B cell (primary cell): ENCODE data around the gene MMP21. TPM values are rescaled to one million over a fixed set of nuclear protein-coding genes. Genes with fewer than 3 reads are reported as not detected.

ENCODE experiments used
- ATAC-seq: fragments of 200-7000 bp; cut with Tn5 transposase; one replicate; pipeline ENCODE4 v1.10.0; 2021; ENCODE audit warnings: low read depth, mild to moderate bottlenecking, moderate number of reproducible peaks, moderate library complexity
- CTCF ChIA-PET: fragments of 350-600 bp; sonication (Branson Sonifier 250); formaldehyde crosslinking; loops from one replicate; lab custom pipeline; 2021; ENCODE audit warnings: antibody characterized with exemption, inconsistent platforms; lab: Charles Lee
- POLR2A ChIA-PET: fragments of 350-600 bp; sonication (Branson Sonifier 250); formaldehyde crosslinking; loops from one replicate; lab custom pipeline; 2021; ENCODE audit warnings: antibody characterized with exemption; lab: Charles Lee
- DNase-seq: peaks from one replicate; pipeline ENCODE4 v3.0.0; 2013
- H2AFZ ChIP-seq: 2 replicates; pipeline ENCODE4 v1.6.1; 2012; ENCODE audit warnings: mild to moderate bottlenecking, low read depth, low read length; ENCODE audit not compliant: insufficient read depth, poor library complexity, severe bottlenecking
- H3K27ac ChIP-seq, 2 donors: 1 replicate in 1 of 2; 2 replicates in 1 of 2; pipeline ENCODE4 v1.5.1; 2012 to 2013; ENCODE audit warnings: low read length in 2 of 2, mild to moderate bottlenecking in 2 of 2, moderate library complexity in 1 of 2
- H3K27me3 ChIP-seq, 4 experiments: fragments of 200-600 bp in 1 of 4; sonication (generic) in 1 of 4; replicated peaks in 1 of 4; 1 replicate in 2 of 4; 2 replicates in 2 of 4; pipeline versions ENCODE4 v1.6.1 to v1.7.0; 2013 to 2016; ENCODE audit warnings: low read length in 3 of 4, mild to moderate bottlenecking in 2 of 4, mixed read lengths in 1 of 4, moderate library complexity in 1 of 4; ENCODE audit not compliant: insufficient read depth in 4 of 4, control insufficient read depth in 3 of 4; ENCODE audit errors: control extremely low read depth in 1 of 4
- H3K36me3 ChIP-seq, 2 experiments: replicated peaks in 1 of 2; 1 replicate in 1 of 2; 2 replicates in 1 of 2; pipeline versions ENCODE4 v1.6.1 to v1.7.1; 2013; ENCODE audit warnings: low read length in 1 of 2; ENCODE audit not compliant: insufficient read depth in 2 of 2, control insufficient read depth in 1 of 2; ENCODE audit errors: control extremely low read depth in 1 of 2, extremely low read depth in 1 of 2
- H3K4me1 ChIP-seq, 2 donors: fragments of 200-600 bp in 1 of 2; sonication (generic) in 1 of 2; 1 replicate in 1 of 2; 2 replicates in 1 of 2; pipeline versions ENCODE4 v1.5.1 to v1.6.1; 2013 to 2017; ENCODE audit warnings: low read length in 2 of 2; ENCODE audit not compliant: control insufficient read depth in 2 of 2, insufficient read depth in 2 of 2
- H3K4me2 ChIP-seq: replicated peaks from 2 replicates; pipeline ENCODE3; 2012; ENCODE audit warnings: mild to moderate bottlenecking, low read depth, low read length; ENCODE audit not compliant: poor library complexity, severe bottlenecking
- H3K4me3 ChIP-seq, 5 experiments: fragments of 200-600 bp in 1 of 5; sonication (generic) in 1 of 5; 1 replicate in 3 of 5; 2 replicates in 2 of 5; pipeline versions ENCODE4 v1.5.1 to v1.7.0; 2011 to 2016; ENCODE audit warnings: low read length in 4 of 5, mild to moderate bottlenecking in 4 of 5, low read depth in 2 of 5, control low read depth in 1 of 5, moderate library complexity in 1 of 5; ENCODE audit not compliant: insufficient read depth in 1 of 5; ENCODE audit errors: control extremely low read depth in 1 of 5, extremely low read depth in 1 of 5
- H3K79me2 ChIP-seq: fragments of 200-600 bp; sonication (generic); one replicate; pipeline ENCODE4 v1.6.0; 2016; ENCODE audit warnings: low read length; ENCODE audit not compliant: control insufficient read depth, insufficient read depth
- H3K9ac ChIP-seq: fragments of 200-600 bp; sonication (generic); 2 replicates; pipeline ENCODE4 v1.6.1; 2017; ENCODE audit warnings: mild to moderate bottlenecking, low read length, moderate library complexity
- H3K9me3 ChIP-seq, 3 donors: one replicate each; pipeline versions ENCODE4 v1.6.1 to v1.7.1; 2013; ENCODE audit warnings: low read length in 2 of 3; ENCODE audit not compliant: control insufficient read depth in 2 of 3, insufficient read depth in 1 of 3; ENCODE audit errors: control extremely low read depth in 1 of 3
- H4K20me1 ChIP-seq: 2 replicates; pipeline ENCODE4 v1.6.0; 2012; ENCODE audit warnings: mild to moderate bottlenecking, low read length; ENCODE audit not compliant: insufficient read depth, control insufficient read depth, poor library complexity, severe bottlenecking
- H3K27ac Mint-ChIP-seq: one replicate; pipeline ENCODE4 v1.8.0; 2021; ENCODE audit warnings: mixed read lengths
- H3K27me3 Mint-ChIP-seq: one replicate; pipeline ENCODE4 v1.8.0; 2021; ENCODE audit warnings: mixed read lengths
- H3K4me1 Mint-ChIP-seq: one replicate; pipeline ENCODE4 v1.8.0; 2021; ENCODE audit warnings: mixed read lengths
- H3K4me3 Mint-ChIP-seq: one replicate; pipeline ENCODE4 v1.8.0; 2021; ENCODE audit warnings: mixed read lengths
- H3K9me3 Mint-ChIP-seq: one replicate; pipeline ENCODE4 v1.8.0; 2022; ENCODE audit warnings: mixed read lengths; ENCODE audit not compliant: insufficient read depth
- CTCF ChIP-seq: fragments of 200-600 bp; IDR thresholded peaks from one replicate; pipeline ENCODE4 v1.8.0; 2022; ENCODE audit warnings: antibody characterized with exemption, mild to moderate bottlenecking
- EZH2 ChIP-seq: IDR thresholded peaks from 2 replicates; pipeline ENCODE4 v1.6.1; 2012; ENCODE audit warnings: borderline replicate concordance, low read depth, mild to moderate bottlenecking, moderate library complexity, low read length; ENCODE audit not compliant: insufficient read depth, poor library complexity, severe bottlenecking
- WGBS: methylation state at CpG from one replicate; pipeline ENCODE4 v1.1.5; 2013; ENCODE audit warnings: missing lambda C conversion rate; ENCODE audit not compliant: insufficient coverage; 5-methylcytosine and 5-hydroxymethylcytosine counted together
- intact Hi-C: fragments of 100-400 bp; cut with micrococcal nuclease; formaldehyde crosslinking; loops from one replicate; pipeline ENCODE4 v1.10.0; 2022
- polyA plus RNA-seq: library from polyadenylated mRNA; depleted of rRNA; stranded (reverse); fragments of >200 nt; gene quantifications from 2 replicates; pipeline ENCODE4 v1.2.3, GENCODE V29; 2012
- total RNA-seq, 2 donors: library from RNA; stranded (reverse); fragments of 120-200 nt in 1 of 2; gene quantifications; 1 replicate in 1 of 2; 2 replicates in 1 of 2; pipeline versions ENCODE4 v1.2.3 to v1.2.4, GENCODE V29; 2013 to 2022

MMP21 gene
- total and polyA plus RNA-seq, 2 donors (not counting 1 experiment from before 2014, with no cell fraction given) = 0.15 to 0.18 TPM

GRCh38 chr10:125761961-125762360 is 13.7 kb downstream of the MMP21 start:
- Histone ChIP-seq H3K27me3 (no peaks in the 10 kb centered on the region), H3K27ac (no peak overlapping the region), H3K4me3 (no peak overlapping the region), H2AFZ (no peak overlapping the region), H4K20me1 (no peaks in the 10 kb centered on the region), H3K4me2 (no peak overlapping the region), H3K79me2 (no peaks in the 10 kb centered on the region), H3K9me3 (no peaks in the 10 kb centered on the region), H3K36me3 (peaks cover 16 to 74% of the 10 kb centered on the region in 2 experiments), H3K4me1 (no peaks in the 10 kb centered on the region), H3K9ac (no peak overlapping the region)
- intact Hi-C loops = no loop called here
- TF ChIP-seq EZH2 (no peak), CTCF (no peak)
- 82% methylated on average over 1 of the region's 1 CpG for WGBS
- Mint-ChIP-seq H3K4me1 (no peaks in the 10 kb centered on the region), H3K27me3 (no peaks in the 10 kb centered on the region), H3K4me3 (no peak overlapping the region), H3K27ac (no peak overlapping the region), H3K9me3 (no peaks in the 10 kb centered on the region)
- DNase-seq (no peak), ATAC-seq (no peak)
- POLR2A ChIA-PET = no interaction called here
- CTCF ChIA-PET = no interaction called here

- H3K9ac ChIP-seq = no peak overlapping the region
- no peak for ATAC-seq
- Mint-ChIP-seq H3K4me3 (no peak overlapping the region), H3K27ac (no peak overlapping the region), H3K4me1 (no peaks in the 10 kb centered on the region), H3K9me3 (no peaks in the 10 kb centered on the region), H3K27me3 (no peaks in the 10 kb centered on the region)
- no peaks in the 10 kb centered on the region for H3K79me2 ChIP-seq
- POLR2A ChIA-PET = no interaction called here
- CTCF ChIA-PET = no interaction called here
- DNase-seq = no peak
- no peaks in the 10 kb centered on the region for H4K20me1 ChIP-seq
- no peak overlapping the region for H3K27ac ChIP-seq
- TF ChIP-seq CTCF = no peak
- no peak for TF ChIP-seq EZH2
- no peak overlapping the region for H2AFZ ChIP-seq
- no peaks in the 10 kb centered on the region for H3K27me3 ChIP-seq
- H3K9me3 ChIP-seq = no peaks in the 10 kb centered on the region
- peaks cover 1 to 75% of the 10 kb centered on the region in 2 experiments for H3K36me3 ChIP-seq
- no peaks in the 10 kb centered on the region for H3K4me1 ChIP-seq
- H3K4me2 ChIP-seq = no peak overlapping the region
- H3K4me3 ChIP-seq = no peak overlapping the region
- no CpG with 5 or more reads among the region's 4 CpGs for WGBS
- intact Hi-C loops = no loop called here
Observed at GRCh38 chr10:125757742-125758141, 17.9 kb downstream of the MMP21 start.
